Ovary (tissue), 9 donors: ENCODE measurements around the gene ZNF546. TPM values are rescaled to one million over a fixed set of nuclear protein-coding genes. Genes with fewer than 3 reads are reported as not detected.

Source experiments
- DNase-seq, 5 donors: peaks; one replicate each; pipeline ENCODE4 v3.0.0-alpha.2; 2019 to 2020
- H3K27ac ChIP-seq, 2 donors: fragments of 200-600 bp; one replicate each; pipeline versions ENCODE4 v1.5.1 to v1.8.0; 2019 to 2022
- H3K27me3 ChIP-seq: fragments of 200-600 bp; one replicate; pipeline ENCODE4 v1.8.0; 2022
- H3K36me3 ChIP-seq: fragments of 200-600 bp; sonication (generic); one replicate; pipeline ENCODE4 v1.5.1; 2019
- H3K4me1 ChIP-seq: one replicate; pipeline ENCODE4 v1.8.1; 2013; ENCODE audit warnings: mild to moderate bottlenecking, moderate library complexity; ENCODE audit not compliant: insufficient read depth
- H3K4me3 ChIP-seq: fragments of 200-600 bp; sonication (generic); one replicate; pipeline ENCODE4 v1.5.1; 2017
- H3K9me3 ChIP-seq, 2 donors: fragments of 200-600 bp in 1 of 2; sonication (generic) in 1 of 2; one replicate each; pipeline versions ENCODE4 v1.5.1 to v1.8.1; 2013 to 2019; ENCODE audit warnings: mild to moderate bottlenecking in 1 of 2, moderate library complexity in 1 of 2
- EP300 ChIP-seq: sonication (generic); formaldehyde crosslinking; IDR thresholded peaks from one replicate; pipeline ENCODE4 v1.6.1; 2017; ENCODE audit warnings: antibody characterized with exemption
- POLR2A ChIP-seq: fragments of 450-650 bp; IDR thresholded peaks from one replicate; pipeline ENCODE4 v1.6.1; 2017; ENCODE audit warnings: antibody characterized with exemption, mild to moderate bottlenecking, moderate library complexity
- WGBS, 3 donors: extraction: QIAGEN DNeasy Blood & Tissue Kit in 1 of 3; methylation state at CpG; one replicate each; pipeline versions ENCODE4 v1.1.5 to v1.1.7; 2013 to 2017; 5-methylcytosine and 5-hydroxymethylcytosine counted together
- intact Hi-C, 4 donors: fragments of 100-400 bp; cut with DNase I; formaldehyde crosslinking; loops; one replicate each; pipeline versions ENCODE4 v1.11.0 to v1.15.1; 2022 to 2023
- polyA plus RNA-seq, 2 donors: library from polyadenylated mRNA; stranded (reverse); fragments of 200-250 nt in 1 of 2; fragments of 350-450 nt in 1 of 2; fragmentation: Illumina TruSeq in 1 of 2; extraction: RNeasy Lipid Tissue Mini Kit (QIAGEN cat#74804) in 1 of 2; gene quantifications; one replicate each; pipeline ENCODE4 v1.2.3, GENCODE V29; 2013 to 2014
- total RNA-seq, 7 donors: library from RNA; depleted of rRNA in 2 of 7; stranded (reverse); fragments of >200 nt in 2 of 7; fragmentation: NEBNext Ultra II Directional in 3 of 7; extraction: Animal tissue kit (Norgen Biotek cat#: 25700) in 3 of 7; gene quantifications; one replicate each; pipeline versions ENCODE4 v1.1.0 to v1.2.4, GENCODE V29; 2016 to 2023
- TF ChIP-seq, protein P1 (sequence below), 3 donors: fragments of 450-650 bp in 2 of 3; fragments of 200-600 bp in 1 of 3; IDR thresholded peaks; one replicate each; pipeline versions ENCODE4 v1.5.1 to v1.8.0; 2016 to 2022; ENCODE audit warnings: antibody characterized with exemption in 3 of 3, mild to moderate bottlenecking in 1 of 3
- donor health status: DM: no; HTN: no; CAD: no; lungs with moderate emphysema.
- donor health status: DM: no; HTN: no; CAD: no.
- donor health status: Bipolar disorder and iron deficiency.
- donor health status: DM: yes; HTN: yes; CAD: no.
- donor health status: DM: no; HTN: no; CAD: no.
- donor health status: DM: yes; HTN: yes; CAD: no.

The ZNF546 gene
- total and polyA plus RNA-seq, 9 donors = 2.9 to 11.1 (median 7.7) TPM

GRCh38 chr19:39971380-39972035 lies 25.4 kb upstream of the ZNF546 start:
- 1 to 3% (median 1%) methylated on average over 21 of the region's 21 CpGs for WGBS, 3 donors
- DNase-seq = no peak
- TF ChIP-seq POLR2A (no peak), EP300 (no peak)
- TF ChIP-seq, protein P1, sequence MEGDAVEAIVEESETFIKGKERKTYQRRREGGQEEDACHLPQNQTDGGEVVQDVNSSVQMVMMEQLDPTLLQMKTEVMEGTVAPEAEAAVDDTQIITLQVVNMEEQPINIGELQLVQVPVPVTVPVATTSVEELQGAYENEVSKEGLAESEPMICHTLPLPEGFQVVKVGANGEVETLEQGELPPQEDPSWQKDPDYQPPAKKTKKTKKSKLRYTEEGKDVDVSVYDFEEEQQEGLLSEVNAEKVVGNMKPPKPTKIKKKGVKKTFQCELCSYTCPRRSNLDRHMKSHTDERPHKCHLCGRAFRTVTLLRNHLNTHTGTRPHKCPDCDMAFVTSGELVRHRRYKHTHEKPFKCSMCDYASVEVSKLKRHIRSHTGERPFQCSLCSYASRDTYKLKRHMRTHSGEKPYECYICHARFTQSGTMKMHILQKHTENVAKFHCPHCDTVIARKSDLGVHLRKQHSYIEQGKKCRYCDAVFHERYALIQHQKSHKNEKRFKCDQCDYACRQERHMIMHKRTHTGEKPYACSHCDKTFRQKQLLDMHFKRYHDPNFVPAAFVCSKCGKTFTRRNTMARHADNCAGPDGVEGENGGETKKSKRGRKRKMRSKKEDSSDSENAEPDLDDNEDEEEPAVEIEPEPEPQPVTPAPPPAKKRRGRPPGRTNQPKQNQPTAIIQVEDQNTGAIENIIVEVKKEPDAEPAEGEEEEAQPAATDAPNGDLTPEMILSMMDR (IDR thresholded peaks at IDR 0.05) = no peak
- intact Hi-C loops = no loop called here
- Histone ChIP-seq H3K27me3 (no peaks in the 10 kb centered on the region), H3K4me3 (peak overlapping the region; percentile 82), H3K4me1 (peaks cover 4% of the 10 kb centered on the region), H3K36me3 (no peaks in the 10 kb centered on the region), H3K9me3 (no peaks in the 10 kb centered on the region), H3K27ac (peak overlapping the region; percentile 50 to 80)

- intact Hi-C loops = no loop called here
- Histone ChIP-seq H3K36me3 (no peaks in the 10 kb centered on the region), H3K4me1 (peaks cover 4% of the 10 kb centered on the region), H3K4me3 (no peak overlapping the region), H3K27me3 (no peaks in the 10 kb centered on the region), H3K27ac (no peak overlapping the region), H3K9me3 (no peaks in the 10 kb centered on the region)
- DNase-seq = no peak
- TF ChIP-seq EP300 = no peak
- TF ChIP-seq, protein P1 (IDR thresholded peaks at IDR 0.05) = no peak
- no peak for TF ChIP-seq POLR2A
- WGBS, 3 donors = 87 to 94% (median 93%) methylated on average over 23 to 24 of the region's 24 CpGs
Measured at GRCh38 chr19:39974377-39975155, 22.3 kb upstream of the ZNF546 start.

- Histone ChIP-seq H3K4me1 (no peaks in the 10 kb centered on the region), H3K36me3 (no peaks in the 10 kb centered on the region), H3K9me3 (peaks cover 2 to 4% of the 10 kb centered on the region in 2 donors), H3K4me3 (no peak overlapping the region), H3K27me3 (no peaks in the 10 kb centered on the region), H3K27ac (no peak overlapping the region)
- 95 to 98% (median 96%) methylated on average over 1 of the region's 1 CpG for WGBS, 3 donors
- TF ChIP-seq, protein P1 (IDR thresholded peaks at IDR 0.05) = no peak
- TF ChIP-seq EP300 = no peak
- TF ChIP-seq POLR2A = no peak
- DNase-seq = no peak
- intact Hi-C loops = no loop called here
Measured at GRCh38 chr19:39982883-39983282, 14.0 kb upstream of the ZNF546 start.

- Histone ChIP-seq H3K4me1 (no peaks in the 10 kb centered on the region), H3K9me3 (peaks cover 2 to 4% of the 10 kb centered on the region in 2 donors), H3K4me3 (no peak overlapping the region), H3K36me3 (no peaks in the 10 kb centered on the region), H3K27me3 (no peaks in the 10 kb centered on the region), H3K27ac (no peak overlapping the region)
- TF ChIP-seq, protein P1 (IDR thresholded peaks at IDR 0.05) = no peak
- TF ChIP-seq EP300 (no peak), POLR2A (no peak)
- no peak for DNase-seq
- intact Hi-C loops = no loop called here
- WGBS, 3 donors = 83 to 95% (median 95%) methylated on average over 5 of the region's 5 CpGs
Measured at GRCh38 chr19:39983695-39984300, 13.1 kb upstream of the ZNF546 start.
